DND-41 (cell line): ENCODE data around the gene UNC5C.

Source experiments
- ATAC-seq: fragments of 200-7000 bp; cut with Tn5 transposase; 3 replicates; pipeline ENCODE4 v1.9.1; 2021; ENCODE audit warnings: low read depth; ENCODE audit not compliant: insufficient read depth
- DNase-seq: peaks from one replicate; pipeline ENCODE4 v3.0.0-alpha.2; 2020
- H2AFZ ChIP-seq: 2 replicates; pipeline ENCODE4 v1.6.0; 2012; ENCODE audit warnings: low read depth, low read length
- H3K27ac ChIP-seq: 2 replicates; pipeline ENCODE4 v1.5.1; 2012; ENCODE audit warnings: low read length, inconsistent platforms
- H3K27me3 ChIP-seq: fragments of 200-600 bp; sonication (generic); 2 replicates; pipeline ENCODE4 v1.6.0; 2012; ENCODE audit warnings: low read length, mild to moderate bottlenecking, inconsistent platforms; ENCODE audit not compliant: insufficient read depth, poor library complexity
- H3K36me3 ChIP-seq: 2 replicates; pipeline ENCODE4 v1.5.1; 2012; ENCODE audit warnings: low read length, inconsistent platforms; ENCODE audit not compliant: insufficient read depth
- H3K4me1 ChIP-seq: 2 replicates; pipeline ENCODE4 v1.5.1; 2012; ENCODE audit warnings: mild to moderate bottlenecking, low read length; ENCODE audit not compliant: insufficient read depth
- H3K4me2 ChIP-seq: 2 replicates; pipeline ENCODE4 v1.6.0; 2012; ENCODE audit warnings: mild to moderate bottlenecking, moderate library complexity, low read length, inconsistent platforms; ENCODE audit not compliant: insufficient read depth
- H3K4me3 ChIP-seq, 2 experiments: fragments of 200-600 bp in 1 of 2; shearing (Covaris generic) in 1 of 2; 2 replicates each; pipeline ENCODE4 v1.5.1; 2012 to 2016; ENCODE audit warnings: inconsistent platforms in 2 of 2, low read length in 2 of 2, mild to moderate bottlenecking in 2 of 2, low read depth in 1 of 2, moderate library complexity in 1 of 2
- H3K79me2 ChIP-seq: 2 replicates; pipeline ENCODE4 v1.6.0; 2012; ENCODE audit warnings: low read length, inconsistent platforms; ENCODE audit not compliant: insufficient read depth
- H3K9ac ChIP-seq: 2 replicates; pipeline ENCODE4 v1.6.0; 2012; ENCODE audit warnings: low read depth, mild to moderate bottlenecking, inconsistent platforms, low read length, moderate library complexity
- H3K9me3 ChIP-seq: 2 replicates; pipeline ENCODE4 v1.5.1; 2012; ENCODE audit warnings: low read length, moderate library complexity, mild to moderate bottlenecking, inconsistent platforms; ENCODE audit not compliant: insufficient read depth, severe bottlenecking
- H4K20me1 ChIP-seq: 2 replicates; pipeline ENCODE4 v1.6.0; 2012; ENCODE audit warnings: low read length; ENCODE audit not compliant: insufficient read depth
- EZH2 ChIP-seq: IDR thresholded peaks from 3 replicates; pipeline ENCODE4 v1.6.1; 2012; ENCODE audit warnings: borderline replicate concordance, low read depth, mild to moderate bottlenecking, moderate library complexity, low read length, inconsistent platforms; ENCODE audit not compliant: severe bottlenecking
- TF ChIP-seq, protein P1 (sequence below): IDR thresholded peaks from 2 replicates; pipeline ENCODE4 v1.5.1; 2012; ENCODE audit warnings: borderline replicate concordance, low read length, moderate library complexity, mild to moderate bottlenecking; ENCODE audit not compliant: poor library complexity, severe bottlenecking; ENCODE audit errors: extremely low read depth

UNC5C gene

GRCh38 chr4:95263391-95263790, 285.4 kb downstream of the UNC5C start:
- Histone ChIP-seq H3K36me3 (no peaks in the 10 kb centered on the region), H3K9ac (no peak overlapping the region), H3K4me2 (no peak overlapping the region), H3K4me3 (no peak overlapping the region), H3K79me2 (no peaks in the 10 kb centered on the region), H3K27ac (no peak overlapping the region), H3K27me3 (no peaks in the 10 kb centered on the region), H3K4me1 (no peaks in the 10 kb centered on the region), H3K9me3 (no peaks in the 10 kb centered on the region), H4K20me1 (no peaks in the 10 kb centered on the region), H2AFZ (no peak overlapping the region)
- TF ChIP-seq, protein P1, sequence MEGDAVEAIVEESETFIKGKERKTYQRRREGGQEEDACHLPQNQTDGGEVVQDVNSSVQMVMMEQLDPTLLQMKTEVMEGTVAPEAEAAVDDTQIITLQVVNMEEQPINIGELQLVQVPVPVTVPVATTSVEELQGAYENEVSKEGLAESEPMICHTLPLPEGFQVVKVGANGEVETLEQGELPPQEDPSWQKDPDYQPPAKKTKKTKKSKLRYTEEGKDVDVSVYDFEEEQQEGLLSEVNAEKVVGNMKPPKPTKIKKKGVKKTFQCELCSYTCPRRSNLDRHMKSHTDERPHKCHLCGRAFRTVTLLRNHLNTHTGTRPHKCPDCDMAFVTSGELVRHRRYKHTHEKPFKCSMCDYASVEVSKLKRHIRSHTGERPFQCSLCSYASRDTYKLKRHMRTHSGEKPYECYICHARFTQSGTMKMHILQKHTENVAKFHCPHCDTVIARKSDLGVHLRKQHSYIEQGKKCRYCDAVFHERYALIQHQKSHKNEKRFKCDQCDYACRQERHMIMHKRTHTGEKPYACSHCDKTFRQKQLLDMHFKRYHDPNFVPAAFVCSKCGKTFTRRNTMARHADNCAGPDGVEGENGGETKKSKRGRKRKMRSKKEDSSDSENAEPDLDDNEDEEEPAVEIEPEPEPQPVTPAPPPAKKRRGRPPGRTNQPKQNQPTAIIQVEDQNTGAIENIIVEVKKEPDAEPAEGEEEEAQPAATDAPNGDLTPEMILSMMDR: no peak
- no peak for TF ChIP-seq EZH2
- DNase-seq (no peak), ATAC-seq (no peak)

DNA sequence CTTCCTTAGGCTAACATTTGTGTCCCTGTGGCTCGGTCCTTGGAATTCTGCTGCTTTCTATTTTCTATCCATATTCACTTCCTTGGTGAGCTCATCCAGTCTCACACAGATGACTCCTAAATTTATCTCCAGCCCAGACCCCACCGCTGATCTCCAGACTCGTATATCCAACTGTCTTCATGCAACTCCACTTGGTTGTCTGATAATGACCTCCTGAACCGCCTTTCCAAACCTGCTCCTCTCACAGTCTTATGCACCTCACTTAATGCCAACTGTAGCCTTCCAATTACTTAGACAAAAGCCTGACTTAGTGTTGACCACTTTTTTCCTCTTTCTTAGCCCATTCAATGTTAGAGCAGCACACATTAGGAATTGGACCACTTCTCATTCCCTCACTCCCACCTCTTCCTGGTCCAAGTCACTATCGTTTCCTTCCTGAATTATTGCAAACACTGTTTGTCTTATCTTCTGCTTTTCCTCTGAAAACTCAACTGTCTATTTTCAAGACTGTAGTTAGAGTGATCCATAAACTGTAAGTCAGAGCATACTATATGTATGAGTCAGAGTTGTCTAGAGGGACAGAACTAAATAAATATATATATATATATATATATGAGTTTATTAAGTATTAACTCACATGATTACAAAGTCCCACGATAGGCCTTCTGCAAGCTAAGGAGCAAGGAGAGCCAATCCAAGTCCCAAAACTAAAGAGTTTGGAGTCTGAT, 292.5 kb downstream of the UNC5C start:
- no peak overlapping the region for H3K9ac ChIP-seq
- no peak overlapping the region for H2AFZ ChIP-seq

GRCh38 chr4:95255396-95256107, 293.2 kb downstream of the UNC5C start:
- TF ChIP-seq, protein P1: no peak
- no peak for TF ChIP-seq EZH2
- no peak overlapping the region for H3K27ac ChIP-seq
- no peaks in the 10 kb centered on the region for H4K20me1 ChIP-seq
- no peak overlapping the region for H3K9ac ChIP-seq
- no peaks in the 10 kb centered on the region for H3K36me3 ChIP-seq
- H3K4me3 ChIP-seq: no peak overlapping the region
- no peaks in the 10 kb centered on the region for H3K9me3 ChIP-seq
- DNase-seq (no peak), ATAC-seq (no peak)
- no peaks in the 10 kb centered on the region for H3K27me3 ChIP-seq
- H2AFZ ChIP-seq: no peak overlapping the region
- H3K4me1 ChIP-seq: no peaks in the 10 kb centered on the region
- H3K4me2 ChIP-seq: no peak overlapping the region
- H3K79me2 ChIP-seq: no peaks in the 10 kb centered on the region

More for the DNA sequence above, 292.5 kb downstream of the UNC5C start:
- Histone ChIP-seq H3K9me3 (no peaks in the 10 kb centered on the region), H3K4me2 (no peak overlapping the region), H3K79me2 (no peaks in the 10 kb centered on the region), H4K20me1 (no peaks in the 10 kb centered on the region), H3K27ac (no peak overlapping the region), H3K4me3 (no peak overlapping the region), H3K4me1 (no peaks in the 10 kb centered on the region), H3K27me3 (no peaks in the 10 kb centered on the region), H3K36me3 (no peaks in the 10 kb centered on the region)
- ATAC-seq (no peak), DNase-seq (no peak)
- TF ChIP-seq, protein P1: no peak
- TF ChIP-seq EZH2: no peak
